K562 (cell line): ENCODE measurements around the gene TOR1B. TPM values are rescaled to one million over a fixed set of nuclear protein-coding genes. Genes with fewer than 3 reads are reported as not detected.

ENCODE experiments used
- ARID4B ChIP-seq: sonication (generic); formaldehyde crosslinking; IDR thresholded peaks from 2 replicates; pipeline ENCODE4 v1.8.0; 2022; ENCODE audit warnings: mild to moderate bottlenecking, missing genetic modification reagents
- BACH1 ChIP-seq: fragments of 200-800 bp; sonication (Bioruptor generic); IDR thresholded peaks from 2 replicates; pipeline ENCODE4 v1.6.1; 2016; ENCODE audit warnings: missing genetic modification characterization, missing compliant biosample characterization
- DNMT1 ChIP-seq: fragments of 450-650 bp; IDR thresholded peaks from 2 replicates; pipeline ENCODE4 v1.6.1; 2016; ENCODE audit warnings: antibody characterized with exemption, mild to moderate bottlenecking
- ETV5 ChIP-seq: sonication (generic); formaldehyde crosslinking; IDR thresholded peaks from 2 replicates; pipeline ENCODE4 v1.4.0; 2020; ENCODE audit warnings: low read depth, mild to moderate bottlenecking, missing genetic modification reagents
- HNRNPL ChIP-seq: fragments of 200-400 bp; formaldehyde crosslinking; IDR thresholded peaks from 2 replicates; pipeline ENCODE4 v1.6.1; 2017; ENCODE audit warnings: low read depth, mild to moderate bottlenecking, low read length
- MED1 ChIP-seq: sonication (generic); formaldehyde crosslinking; IDR thresholded peaks from 2 replicates; pipeline ENCODE4 v1.8.1; 2023; ENCODE audit warnings: missing genetic modification reagents, borderline replicate concordance
- VEZF1 ChIP-seq: fragments of 200-800 bp; sonication (Bioruptor generic); IDR thresholded peaks from 2 replicates; pipeline ENCODE4 v1.6.1; 2017; ENCODE audit warnings: missing genetic modification characterization, missing compliant biosample characterization
- YY1 ChIP-seq, 3 experiments: IDR thresholded peaks; 2 replicates each; pipeline ENCODE4 v1.6.1; 2011; ENCODE audit warnings: low read length in 2 of 3, mild to moderate bottlenecking in 2 of 3, moderate library complexity in 2 of 3, borderline replicate concordance in 1 of 3, control low read depth in 1 of 3, low read depth in 1 of 3; ENCODE audit not compliant: insufficient read depth in 3 of 3, insufficient replicate concordance in 2 of 3, control insufficient read depth in 1 of 3, insufficient read length in 1 of 3; ENCODE audit errors: extremely low read depth in 1 of 3
- ZBTB40 ChIP-seq, 2 experiments: fragments of 450-650 bp in 1 of 2; sonication (generic) in 1 of 2; formaldehyde crosslinking in 1 of 2; IDR thresholded peaks; 2 replicates each; pipeline versions ENCODE4 v1.7.1 to v1.9.0; 2016 to 2022; ENCODE audit warnings: inconsistent platforms in 1 of 2, mild to moderate bottlenecking in 1 of 2, missing genetic modification reagents in 1 of 2
- polyA plus RNA-seq, 8 experiments: library from polyadenylated mRNA; depleted of rRNA in 4 of 8; stranded (reverse) in 5 of 8; unstranded in 3 of 8; fragments of >200 nt; fragmentation: Nextera tagmentation in 2 of 8; fragmentation: Illumina TruSeq in 1 of 8; extraction: Ambion mirVana in 2 of 8; extraction: Trizol in 1 of 8; gene quantifications; 2 replicates each; pipeline versions ENCODE4 v1.2.1 to v1.2.3, GENCODE V29; 2011 to 2014; ENCODE audit warnings: inconsistent platforms in 1 of 8, missing spikeins in 1 of 8
- total RNA-seq, 7 experiments: library from RNA; depleted of rRNA in 6 of 7; stranded (reverse); fragments of >200 nt in 6 of 7; fragmentation: Illumina TruSeq in 2 of 7; extraction: Trizol in 2 of 7; gene quantifications; 2 replicates each; pipeline versions ENCODE4 v1.2.1 to v1.2.3, GENCODE V29; 2011 to 2021; ENCODE audit warnings: low replicate concordance in 1 of 7

Gene TOR1B
- total and polyA plus RNA-seq, 9 of the 15 experiments (the other 6 are each of a cell fraction or from before 2014, with no cell fraction given), result 4.2 to 36.5 (median 24.6) TPM

GRCh38 chr9:129802833-129803675 lies at the start of gene TOR1B (continued):
- TF ChIP-seq DNMT1 (no peak), VEZF1 (CRISPR knock-in tag) (peak; percentile 65; the same call in 1 of the 2 replicates), ETV5 (CRISPR knock-in tag) (0 out of 2 replicates have a peak, but pooled peaks have one; percentile 22), ZBTB40 (IDR thresholded peaks at IDR 0.05) (peak; percentile 99), ZBTB40 (CRISPR knock-in tag; IDR thresholded peaks at IDR 0.05) (no peak), MED1 (CRISPR knock-in tag) (no peak), ARID4B (CRISPR knock-in tag) (peak; percentile 92), BACH1 (tag) (no peak), YY1 (IDR thresholded peaks at IDR 0.05; ENCODE audit: borderline replicate concordance in 1 of 3, control insufficient read depth in 1 of 3, extremely low read depth in 1 of 3, insufficient read depth in 3 of 3, insufficient read length in 1 of 3, insufficient replicate concordance in 2 of 3, low read depth in 1 of 3, low read length in 2 of 3) (peak; percentile 99 to 100 (median 99)), HNRNPL (peak; percentile 56; the same call in 1 of the 2 replicates)
